Gastroesophageal sphincter (tissue), 4 donors: Measurements from ENCODE around the gene JARID2. TPM values are rescaled to one million over a fixed set of nuclear protein-coding genes. Genes with fewer than 3 reads are reported as not detected.

Experiments
- ATAC-seq: fragments of 150-250 bp; one replicate; pipeline ENCODE4 v1.9.1; 2016; ENCODE audit warnings: mild to moderate bottlenecking, moderate library complexity
- H3K27ac ChIP-seq, 4 donors: fragments of 200-600 bp; sonication (generic) in 3 of 4; 1 replicate in 3 of 4; 2 replicates in 1 of 4; pipeline ENCODE4 v1.5.1; 2016 to 2019
- H3K27me3 ChIP-seq: fragments of 200-600 bp; sonication (generic); one replicate; pipeline ENCODE4 v1.5.1; 2019
- H3K36me3 ChIP-seq, 2 donors: fragments of 200-600 bp; sonication (generic); one replicate each; pipeline ENCODE4 v1.5.1; 2019; ENCODE audit warnings: control low read depth in 1 of 2
- H3K4me1 ChIP-seq, 3 donors: fragments of 200-600 bp; sonication (generic); 1 replicate in 2 of 3; 2 replicates in 1 of 3; pipeline ENCODE4 v1.5.1; 2016 to 2019; ENCODE audit warnings: control low read depth in 2 of 3
- H3K4me3 ChIP-seq, 2 donors: fragments of 200-600 bp; sonication (generic); one replicate each; pipeline ENCODE4 v1.5.1; 2019; ENCODE audit warnings: mild to moderate bottlenecking in 1 of 2, moderate library complexity in 1 of 2
- H3K9me3 ChIP-seq, 3 donors: fragments of 200-600 bp; sonication (generic); one replicate each; pipeline ENCODE4 v1.5.1; 2017 to 2019; ENCODE audit warnings: control low read depth in 2 of 3
- EP300 ChIP-seq: sonication (generic); formaldehyde crosslinking; IDR thresholded peaks from one replicate; pipeline ENCODE4 v1.6.1; 2017; ENCODE audit warnings: antibody characterized with exemption, mild to moderate bottlenecking
- POLR2A ChIP-seq, 2 donors: fragments of 450-650 bp; IDR thresholded peaks; one replicate each; pipeline ENCODE4 v1.6.1; 2017; ENCODE audit warnings: antibody characterized with exemption in 2 of 2, mild to moderate bottlenecking in 2 of 2, moderate library complexity in 1 of 2
- POLR2AphosphoS5 ChIP-seq: sonication (generic); formaldehyde crosslinking; IDR thresholded peaks from one replicate; pipeline ENCODE4 v1.6.1; 2017; ENCODE audit warnings: antibody characterized with exemption
- WGBS, 2 donors: methylation state at CpG; one replicate each; pipeline ENCODE4 v1.1.5; 2018; ENCODE audit warnings: low coverage in 1 of 2; 5-methylcytosine and 5-hydroxymethylcytosine counted together
- total RNA-seq, 4 donors: library from RNA; depleted of rRNA; stranded (reverse); fragments of >200 nt; gene quantifications; one replicate each; pipeline ENCODE4 v1.1.0, GENCODE V29; 2016
- TF ChIP-seq, protein P1 (sequence below), 4 experiments: fragments of 200-600 bp in 2 of 4; fragments of 450-650 bp in 2 of 4; sonication (generic) in 1 of 4; IDR thresholded peaks; one replicate each; pipeline ENCODE4 v1.5.1; 2017 to 2019; ENCODE audit warnings: antibody characterized with exemption in 4 of 4, mild to moderate bottlenecking in 2 of 4, moderate library complexity in 2 of 4

JARID2 gene
- total RNA-seq, 4 donors from 2014 or later: 6.8 to 12.3 (median 8.5) TPM

DNA sequence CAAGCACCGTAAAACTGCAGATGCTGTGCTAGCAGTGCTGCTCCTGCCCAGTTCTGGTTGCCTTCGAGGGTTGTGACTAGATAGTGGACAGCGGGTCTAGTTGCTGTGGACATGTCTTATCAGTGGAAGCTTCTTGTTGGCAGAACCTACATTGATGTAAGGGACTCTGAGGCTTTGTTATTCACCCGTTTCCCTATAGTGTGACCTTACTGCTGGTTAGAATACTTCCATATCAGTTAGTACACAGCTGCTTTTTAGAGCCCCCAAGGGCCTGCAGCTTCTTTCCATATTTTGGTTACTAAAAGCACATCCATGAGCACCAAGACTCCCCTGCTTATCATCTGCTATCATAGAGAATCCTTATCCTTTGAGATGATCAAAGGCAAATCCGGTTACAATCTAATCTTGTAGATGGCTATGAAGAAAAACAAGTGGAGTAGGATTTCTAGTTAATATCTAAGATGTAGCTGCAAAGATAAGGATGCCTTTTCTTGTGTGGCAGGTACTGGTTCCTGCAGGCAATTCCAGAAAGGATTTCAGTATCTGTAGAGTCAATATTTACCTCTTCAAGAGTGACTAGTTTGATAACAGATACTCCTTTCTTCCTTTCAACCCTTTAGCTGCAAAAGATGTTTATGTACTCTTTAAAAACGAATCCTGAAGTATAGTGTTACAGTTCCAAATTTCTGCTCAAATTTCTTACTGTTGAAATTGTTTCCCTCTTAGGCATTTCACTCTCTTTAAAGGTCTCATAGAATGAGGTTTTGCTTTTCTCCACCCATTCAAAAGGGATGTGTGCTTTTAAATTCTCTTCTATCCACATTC is 163.6 kb downstream of the JARID2 start:
- Histone ChIP-seq H3K27ac (no peak overlapping the region), H3K4me1 (peaks cover 0 to 33% (median 0%) of the 10 kb centered on the region in 3 donors), H3K9me3 (no peaks in the 10 kb centered on the region), H3K4me3 (no peak overlapping the region), H3K36me3 (no peaks in the 10 kb centered on the region), H3K27me3 (no peaks in the 10 kb centered on the region)
- 81 to 86% methylated on average over 5 to 6 of the region's 6 CpGs for WGBS, 2 donors
- TF ChIP-seq, protein P1, sequence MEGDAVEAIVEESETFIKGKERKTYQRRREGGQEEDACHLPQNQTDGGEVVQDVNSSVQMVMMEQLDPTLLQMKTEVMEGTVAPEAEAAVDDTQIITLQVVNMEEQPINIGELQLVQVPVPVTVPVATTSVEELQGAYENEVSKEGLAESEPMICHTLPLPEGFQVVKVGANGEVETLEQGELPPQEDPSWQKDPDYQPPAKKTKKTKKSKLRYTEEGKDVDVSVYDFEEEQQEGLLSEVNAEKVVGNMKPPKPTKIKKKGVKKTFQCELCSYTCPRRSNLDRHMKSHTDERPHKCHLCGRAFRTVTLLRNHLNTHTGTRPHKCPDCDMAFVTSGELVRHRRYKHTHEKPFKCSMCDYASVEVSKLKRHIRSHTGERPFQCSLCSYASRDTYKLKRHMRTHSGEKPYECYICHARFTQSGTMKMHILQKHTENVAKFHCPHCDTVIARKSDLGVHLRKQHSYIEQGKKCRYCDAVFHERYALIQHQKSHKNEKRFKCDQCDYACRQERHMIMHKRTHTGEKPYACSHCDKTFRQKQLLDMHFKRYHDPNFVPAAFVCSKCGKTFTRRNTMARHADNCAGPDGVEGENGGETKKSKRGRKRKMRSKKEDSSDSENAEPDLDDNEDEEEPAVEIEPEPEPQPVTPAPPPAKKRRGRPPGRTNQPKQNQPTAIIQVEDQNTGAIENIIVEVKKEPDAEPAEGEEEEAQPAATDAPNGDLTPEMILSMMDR (IDR thresholded peaks at IDR 0.05): no peak
- TF ChIP-seq POLR2AphosphoS5 (no peak), POLR2A (IDR thresholded peaks at IDR 0.05) (no peak), EP300 (no peak)
- ATAC-seq: no peak

DNA sequence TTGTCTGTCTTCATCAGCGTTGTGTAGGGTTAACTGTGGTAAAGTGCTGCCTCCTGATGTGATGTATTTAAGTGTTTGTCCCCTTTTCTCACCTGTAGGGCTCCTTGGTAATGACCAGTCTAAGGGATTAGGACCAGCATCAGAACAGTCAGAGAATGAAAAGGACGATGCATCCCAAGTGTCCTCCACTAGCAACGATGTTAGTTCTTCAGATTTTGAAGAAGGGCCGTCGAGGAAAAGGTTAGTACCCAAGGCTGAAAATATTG is 164.2 kb downstream of the JARID2 start:
- WGBS, 2 donors: 82 to 83% methylated on average over 1 of the region's 5 CpGs
- no peaks in the 10 kb centered on the region for H3K27me3 ChIP-seq
- H3K4me1 ChIP-seq: peaks cover 0 to 27% (median 0%) of the 10 kb centered on the region in 3 donors
- ATAC-seq: no peak
- no peak for TF ChIP-seq POLR2A (IDR thresholded peaks at IDR 0.05)
- TF ChIP-seq, protein P1 (IDR thresholded peaks at IDR 0.05): no peak
- no peak for TF ChIP-seq EP300
- TF ChIP-seq POLR2AphosphoS5: no peak
- no peak overlapping the region for H3K4me3 ChIP-seq
- H3K9me3 ChIP-seq: no peaks in the 10 kb centered on the region
- no peak overlapping the region for H3K27ac ChIP-seq
- no peaks in the 10 kb centered on the region for H3K36me3 ChIP-seq

DNA sequence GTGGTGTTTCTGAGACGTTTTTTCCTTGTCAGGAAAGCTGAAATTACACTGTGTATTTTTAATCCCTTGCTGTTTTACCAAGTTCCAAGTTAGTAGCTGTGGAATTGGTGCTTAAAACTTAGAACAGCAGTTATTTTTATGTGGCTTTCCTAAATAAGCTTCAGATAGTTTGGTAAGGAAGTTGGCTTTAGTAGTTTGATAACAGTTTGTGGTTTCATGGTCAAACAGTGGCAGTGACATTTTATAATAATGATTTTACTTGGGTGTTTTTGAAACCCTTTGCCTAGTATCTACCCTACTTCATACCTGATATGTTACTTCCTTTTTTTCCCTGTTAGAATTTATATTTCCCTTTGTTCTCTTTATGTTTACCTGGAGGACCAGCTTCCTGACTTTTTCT is 164.9 kb downstream of the JARID2 start:
- H3K4me1 ChIP-seq: peaks cover 0 to 25% (median 0%) of the 10 kb centered on the region in 3 donors
- no peak overlapping the region for H3K4me3 ChIP-seq
- H3K9me3 ChIP-seq: no peaks in the 10 kb centered on the region
- TF ChIP-seq POLR2AphosphoS5 (no peak), POLR2A (IDR thresholded peaks at IDR 0.05) (no peak), EP300 (no peak)
- TF ChIP-seq, protein P1 (IDR thresholded peaks at IDR 0.05): no peak
- no peaks in the 10 kb centered on the region for H3K36me3 ChIP-seq
- no peaks in the 10 kb centered on the region for H3K27me3 ChIP-seq
- WGBS, 2 donors: 35 to 71% methylated on average over 1 of the region's 1 CpG
- ATAC-seq: no peak
- no peak overlapping the region for H3K27ac ChIP-seq

DNA sequence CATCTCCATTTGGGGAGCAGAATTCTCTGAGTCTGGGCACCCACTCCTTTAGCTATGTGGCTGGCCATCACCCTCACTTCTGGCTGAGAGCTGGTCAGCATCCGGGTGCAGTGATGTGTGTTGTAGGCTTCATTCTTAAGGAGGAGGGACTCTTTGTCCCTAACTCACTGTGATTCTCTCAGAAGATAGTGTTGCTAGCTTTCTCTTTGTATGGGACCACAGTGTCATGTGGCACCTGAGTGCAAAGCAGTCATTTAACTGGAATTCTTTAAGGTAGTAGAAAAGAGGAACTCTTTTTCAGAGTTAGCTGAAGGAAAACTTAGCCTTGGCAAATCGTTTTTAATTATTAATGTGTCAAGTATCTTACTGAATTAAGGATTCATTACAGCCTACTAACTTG is 165.9 kb downstream of the JARID2 start:
- 64 to 83% methylated on average over 2 of the region's 2 CpGs for WGBS, 2 donors

More for the DNA sequence above, 165.9 kb downstream of the JARID2 start:
- H3K27me3 ChIP-seq: no peaks in the 10 kb centered on the region
- H3K36me3 ChIP-seq: no peaks in the 10 kb centered on the region
- H3K4me1 ChIP-seq: peaks cover 0 to 25% (median 0%) of the 10 kb centered on the region in 3 donors
- H3K27ac ChIP-seq: no peak overlapping the region
- no peak overlapping the region for H3K4me3 ChIP-seq
- no peaks in the 10 kb centered on the region for H3K9me3 ChIP-seq
- TF ChIP-seq POLR2AphosphoS5: no peak
- no peak for TF ChIP-seq POLR2A (IDR thresholded peaks at IDR 0.05)
- TF ChIP-seq EP300: no peak
- TF ChIP-seq, protein P1 (IDR thresholded peaks at IDR 0.05): no peak
- no peak for ATAC-seq
